ENCODE results near the gene FTCD.

DNA sequence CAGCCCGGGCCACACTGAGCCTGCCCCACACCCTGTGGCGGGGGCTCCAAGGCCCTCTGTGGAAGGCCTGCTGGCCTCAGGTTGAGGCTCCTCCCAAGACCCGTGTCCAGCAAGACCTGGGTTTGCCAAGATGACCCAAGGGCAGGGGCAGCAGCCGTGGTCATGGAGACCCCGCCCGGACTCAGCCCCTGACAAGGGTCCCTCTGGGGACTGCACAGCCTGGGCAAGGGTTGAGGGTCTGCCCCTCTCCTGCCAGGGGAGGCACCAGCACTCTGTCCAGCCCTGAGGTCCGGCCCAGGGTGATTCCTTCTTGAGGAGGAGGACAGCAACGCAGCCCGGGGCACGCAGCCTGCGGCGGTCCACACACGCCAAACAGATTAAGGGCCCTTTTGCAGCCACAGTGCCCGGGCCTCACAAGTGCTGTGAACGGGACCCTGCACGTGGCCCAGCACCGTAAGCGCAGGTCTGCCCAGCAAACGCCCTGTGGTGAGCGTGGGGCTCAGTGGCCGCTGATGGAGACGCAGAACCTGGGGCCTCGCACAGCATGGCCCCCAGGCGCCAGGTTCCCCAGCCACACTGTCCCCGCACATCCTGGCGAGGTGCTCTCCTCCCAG is 25.5 kb upstream of the FTCD start:
- TF ChIP-seq, protein P1, sequence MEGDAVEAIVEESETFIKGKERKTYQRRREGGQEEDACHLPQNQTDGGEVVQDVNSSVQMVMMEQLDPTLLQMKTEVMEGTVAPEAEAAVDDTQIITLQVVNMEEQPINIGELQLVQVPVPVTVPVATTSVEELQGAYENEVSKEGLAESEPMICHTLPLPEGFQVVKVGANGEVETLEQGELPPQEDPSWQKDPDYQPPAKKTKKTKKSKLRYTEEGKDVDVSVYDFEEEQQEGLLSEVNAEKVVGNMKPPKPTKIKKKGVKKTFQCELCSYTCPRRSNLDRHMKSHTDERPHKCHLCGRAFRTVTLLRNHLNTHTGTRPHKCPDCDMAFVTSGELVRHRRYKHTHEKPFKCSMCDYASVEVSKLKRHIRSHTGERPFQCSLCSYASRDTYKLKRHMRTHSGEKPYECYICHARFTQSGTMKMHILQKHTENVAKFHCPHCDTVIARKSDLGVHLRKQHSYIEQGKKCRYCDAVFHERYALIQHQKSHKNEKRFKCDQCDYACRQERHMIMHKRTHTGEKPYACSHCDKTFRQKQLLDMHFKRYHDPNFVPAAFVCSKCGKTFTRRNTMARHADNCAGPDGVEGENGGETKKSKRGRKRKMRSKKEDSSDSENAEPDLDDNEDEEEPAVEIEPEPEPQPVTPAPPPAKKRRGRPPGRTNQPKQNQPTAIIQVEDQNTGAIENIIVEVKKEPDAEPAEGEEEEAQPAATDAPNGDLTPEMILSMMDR (IDR thresholded peaks at IDR 0.05), result no peak
- no peak for TF ChIP-seq POLR2A (IDR thresholded peaks at IDR 0.05)
